ENCODE measurements around the gene ZDHHC21. TPM values are rescaled to one million over a fixed set of nuclear protein-coding genes. Genes with fewer than 3 reads are reported as not detected.
A peak's percentile ranks its signal among the peaks of the same experiment; 100 is the strongest.

The ZDHHC21 gene
- polyA plus RNA-seq, 2 of the 4 experiments (the other 2 are of a cell fraction), result 3.7 to 9.1 TPM

DNA sequence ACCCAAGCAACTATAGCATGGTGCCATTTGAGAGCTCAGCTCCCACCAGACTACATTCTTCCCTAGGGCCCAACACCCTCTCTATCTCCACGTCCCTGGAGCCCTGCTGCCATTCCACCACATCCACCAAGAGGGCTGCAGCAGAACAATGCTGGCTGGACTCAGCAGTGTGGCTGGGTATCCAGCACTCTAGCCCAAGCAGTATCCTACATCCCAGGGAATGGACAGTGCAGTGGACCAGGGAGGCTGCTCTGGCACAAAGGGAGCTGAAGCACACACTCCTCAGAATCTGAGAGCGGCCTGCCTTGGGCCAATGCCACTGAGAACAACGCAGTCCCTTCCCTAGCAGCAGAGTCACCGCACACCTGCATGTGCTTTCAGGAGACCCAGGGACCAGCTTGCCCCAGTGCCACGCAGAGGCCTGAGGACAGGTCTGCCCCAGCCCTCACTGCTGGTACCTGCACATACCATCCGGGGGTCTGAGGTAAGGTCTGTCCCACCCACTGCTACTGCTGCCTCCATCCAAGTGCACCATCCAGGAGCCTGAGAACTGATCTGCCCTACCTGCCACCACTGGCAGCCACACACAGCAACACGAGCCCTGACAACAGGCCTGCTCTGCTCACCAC lies 95.9 kb downstream of the ZDHHC21 start:
- POLR2A ChIA-PET, result no interaction called here
- Histone ChIP-seq H3K4me1 (no peaks in the 10 kb centered on the region), H3K4me3 (no peak overlapping the region), H3K4me2 (no peak overlapping the region), H3K9me3 (0 out of 3 replicates have a peak, but pooled peaks cover 2% of the 10 kb centered on the region), H3K27ac (no peak overlapping the region)
- no peak for TF ChIP-seq CBX8 (IDR thresholded peaks at IDR 0.05)
- TF ChIP-seq CBX2 (IDR thresholded peaks at IDR 0.05; ENCODE audit: borderline replicate concordance, low read depth), result no peak
- TF ChIP-seq HOXB13 (CRISPR knock-in tag; IDR thresholded peaks at IDR 0.05; ENCODE audit: low read depth), result no peak
- TF ChIP-seq HOXA7 (CRISPR knock-in tag; IDR thresholded peaks at IDR 0.05), result no peak
- no peak for TF ChIP-seq JUNB (IDR thresholded peaks at IDR 0.05)
- TF ChIP-seq CHD4 (IDR thresholded peaks at IDR 0.05; ENCODE audit: borderline replicate concordance), result no peak
- no peak for TF ChIP-seq KDM1A (IDR thresholded peaks at IDR 0.05; ENCODE audit: low read depth)
- TF ChIP-seq MAFK (IDR thresholded peaks at IDR 0.05; ENCODE audit: partially characterized antibody), result no peak
- TF ChIP-seq GATA3 (IDR thresholded peaks at IDR 0.05; ENCODE audit: borderline replicate concordance), result no peak
- TF ChIP-seq, protein P1, sequence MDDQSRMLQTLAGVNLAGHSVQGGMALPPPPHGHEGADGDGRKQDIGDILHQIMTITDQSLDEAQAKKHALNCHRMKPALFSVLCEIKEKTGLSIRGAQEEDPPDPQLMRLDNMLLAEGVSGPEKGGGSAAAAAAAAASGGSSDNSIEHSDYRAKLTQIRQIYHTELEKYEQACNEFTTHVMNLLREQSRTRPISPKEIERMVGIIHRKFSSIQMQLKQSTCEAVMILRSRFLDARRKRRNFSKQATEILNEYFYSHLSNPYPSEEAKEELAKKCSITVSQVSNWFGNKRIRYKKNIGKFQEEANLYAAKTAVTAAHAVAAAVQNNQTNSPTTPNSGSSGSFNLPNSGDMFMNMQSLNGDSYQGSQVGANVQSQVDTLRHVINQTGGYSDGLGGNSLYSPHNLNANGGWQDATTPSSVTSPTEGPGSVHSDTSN (IDR thresholded peaks at IDR 0.05), result no peak
- no peak for TF ChIP-seq ELK1 (IDR thresholded peaks at IDR 0.05; ENCODE audit: low read depth, low read length)
- TF ChIP-seq REST (IDR thresholded peaks at IDR 0.05), result no peak
- WGBS (ENCODE audit: missing lambda C conversion rate), result 78% methylated on average over 4 of the region's 7 CpGs
- ATAC-seq (peak in 1 of 2 experiments; percentile 19; a peak in 2 of 6 replicates), DNase-seq (ENCODE audit: low read depth in 1 of 2, low spot score in 1 of 2) (no peak), FAIRE-seq (no peak)
- CTCF ChIA-PET, result no interaction called here

DNA sequence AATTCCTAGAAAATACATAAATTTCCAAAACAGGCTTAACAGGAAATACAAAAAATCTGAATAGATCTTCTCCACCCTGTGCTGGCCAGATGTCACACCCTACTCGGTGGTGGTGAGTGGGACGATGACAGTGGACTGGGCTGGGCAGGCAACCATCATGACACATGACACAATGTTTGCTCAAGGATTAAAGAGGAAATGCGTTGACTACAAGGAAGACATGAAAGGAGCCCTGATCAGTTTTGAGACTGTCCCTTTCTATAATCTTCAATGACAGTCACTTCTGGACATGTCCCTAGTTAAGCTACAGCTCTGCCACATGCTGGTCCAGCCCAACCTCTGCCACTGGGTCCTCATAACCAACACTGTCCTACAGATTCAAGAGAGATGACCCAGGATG lies 99.8 kb downstream of the ZDHHC21 start:
- CTCF ChIA-PET, result interaction anchor here (1.0 kb wide), 1 partner anchor 13 kb away, joined by 3 read pairs; no protein-coding TSS in a partner anchor
- H3K4me3 ChIP-seq, result no peak overlapping the region
- FAIRE-seq (no peak), DNase-seq (ENCODE audit: low read depth in 1 of 2, low spot score in 1 of 2) (no peak), ATAC-seq (no peak)
- no peak overlapping the region for H3K4me2 ChIP-seq
- 40% methylated on average over 3 of the region's 3 CpGs for WGBS (ENCODE audit: missing lambda C conversion rate)
- no peak overlapping the region for H3K27ac ChIP-seq
- POLR2A ChIA-PET, result no interaction called here
- H3K9me3 ChIP-seq, result no peaks in the 10 kb centered on the region
- TF ChIP-seq JUNB (IDR thresholded peaks at IDR 0.05) (no peak), TFCP2L1 (CRISPR knock-in tag; IDR thresholded peaks at IDR 0.05) (no peak), EHF (CRISPR knock-in tag; IDR thresholded peaks at IDR 0.05) (no peak), FOXS1 (CRISPR knock-in tag; IDR thresholded peaks at IDR 0.05) (no peak)
- TF ChIP-seq, protein P2, sequence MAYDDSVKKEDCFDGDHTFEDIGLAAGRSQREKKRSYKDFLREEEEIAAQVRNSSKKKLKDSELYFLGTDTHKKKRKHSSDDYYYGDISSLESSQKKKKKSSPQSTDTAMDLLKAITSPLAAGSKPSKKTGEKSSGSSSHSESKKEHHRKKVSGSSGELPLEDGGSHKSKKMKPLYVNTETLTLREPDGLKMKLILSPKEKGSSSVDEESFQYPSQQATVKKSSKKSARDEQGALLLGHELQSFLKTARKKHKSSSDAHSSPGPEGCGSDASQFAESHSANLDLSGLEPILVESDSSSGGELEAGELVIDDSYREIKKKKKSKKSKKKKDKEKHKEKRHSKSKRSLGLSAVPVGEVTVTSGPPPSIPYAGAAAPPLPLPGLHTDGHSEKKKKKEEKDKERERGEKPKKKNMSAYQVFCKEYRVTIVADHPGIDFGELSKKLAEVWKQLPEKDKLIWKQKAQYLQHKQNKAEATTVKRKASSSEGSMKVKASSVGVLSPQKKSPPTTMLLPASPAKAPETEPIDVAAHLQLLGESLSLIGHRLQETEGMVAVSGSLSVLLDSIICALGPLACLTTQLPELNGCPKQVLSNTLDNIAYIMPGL (CRISPR knock-in tag; IDR thresholded peaks at IDR 0.05; ENCODE audit: borderline replicate concordance), result no peak
- H3K4me1 ChIP-seq, result no peaks in the 10 kb centered on the region

All from A549 (cell line).